C4-2B (cell line): ENCODE measurements around the gene FAM184A.

Source experiments
- CTCF ChIP-seq: fragments of 450-650 bp; conservative IDR thresholded peaks from 2 replicates; pipeline ENCODE4 v1.5.1; 2017; ENCODE audit warnings: mild to moderate bottlenecking
- ZFX ChIP-seq: fragments of 450-650 bp; IDR thresholded peaks from 2 replicates; pipeline ENCODE4 v1.6.1; 2017

GRCh38 chr6:119127627-119128026, 49.2 kb upstream of the FAM184A start:
- TF ChIP-seq CTCF (no peak), ZFX (no peak)
